Skeletal muscle satellite cell (primary cell): ENCODE measurements around the gene PPP2R5C. TPM values are rescaled to one million over a fixed set of nuclear protein-coding genes. Genes with fewer than 3 reads are reported as not detected.

ENCODE experiments used
- H3K27me3 ChIP-seq: 2 replicates; pipeline ENCODE4 v1.7.0; 2013; ENCODE audit warnings: low read length; ENCODE audit not compliant: control insufficient read depth, insufficient read depth
- H3K36me3 ChIP-seq: 2 replicates; pipeline ENCODE4 v1.7.0; 2013; ENCODE audit warnings: mild to moderate bottlenecking, control low read depth, low read length; ENCODE audit not compliant: insufficient read depth
- H3K4me1 ChIP-seq: 2 replicates; pipeline ENCODE4 v1.7.0; 2013; ENCODE audit warnings: low read length; ENCODE audit not compliant: control insufficient read depth, insufficient read depth
- H3K4me2 ChIP-seq: 2 replicates; pipeline ENCODE4 v1.7.0; 2013; ENCODE audit warnings: mild to moderate bottlenecking, low read length
- H3K4me3 ChIP-seq: 2 replicates; pipeline ENCODE4 v1.7.0; 2013; ENCODE audit warnings: low read length
- H3K9ac ChIP-seq: 2 replicates; pipeline ENCODE4 v1.7.0; 2013; ENCODE audit warnings: mild to moderate bottlenecking, low read depth, low read length, moderate library complexity
- H3K9me3 ChIP-seq: replicated peaks from 2 replicates; pipeline ENCODE4 v1.7.0; 2013; ENCODE audit warnings: mild to moderate bottlenecking, control low read depth, low read length
- small RNA-seq: library from RNA; depleted of rRNA; stranded (forward); fragments of <200 nt; gene quantifications from one replicate; pipeline ENCODE3, GENCODE V24; 2012

The PPP2R5C gene

GRCh38 chr14:101975231-101975630, 213.7 kb downstream of the PPP2R5C start:
- Histone ChIP-seq H3K9me3 (no peaks in the 10 kb centered on the region), H3K27me3 (no peaks in the 10 kb centered on the region), H3K36me3 (peaks cover 41% of the 10 kb centered on the region), H3K4me1 (peaks cover 42% of the 10 kb centered on the region), H3K4me3 (no peak overlapping the region), H3K9ac (no peak overlapping the region), H3K4me2 (no peak overlapping the region)

Small RNAs within 50 kb of the gene (small RNA-seq; reads per million reads assigned to genes)
- gene AL118558.2 (0.42 reads per million), gene RNU6-790P (not detected)
